BLaER1 (cell line): ENCODE measurements around the gene SH3BGR.

Experiments used
- H3K27ac ChIP-seq: shearing (Covaris generic); formaldehyde crosslinking; 2 replicates; pipeline ENCODE4 v1.8.1; 2022
- H3K27me3 ChIP-seq: shearing (Covaris generic); formaldehyde crosslinking; 2 replicates; pipeline ENCODE4 v1.8.1; 2022
- H3K36me3 ChIP-seq: shearing (Covaris generic); formaldehyde crosslinking; 2 replicates; pipeline ENCODE4 v1.8.1; 2022
- H3K4me1 ChIP-seq: shearing (Covaris generic); formaldehyde crosslinking; 2 replicates; pipeline ENCODE4 v1.8.1; 2022
- H3K4me2 ChIP-seq: shearing (Covaris generic); formaldehyde crosslinking; 2 replicates; pipeline ENCODE4 v1.8.1; 2022
- H3K4me3 ChIP-seq: shearing (Covaris generic); formaldehyde crosslinking; 2 replicates; pipeline ENCODE4 v1.8.1; 2022
- H3K9ac ChIP-seq: shearing (Covaris generic); formaldehyde crosslinking; 2 replicates; pipeline ENCODE4 v1.8.1; 2022
- H3K9me3 ChIP-seq: shearing (Covaris generic); formaldehyde crosslinking; 2 replicates; pipeline ENCODE4 v1.8.1; 2022
- H4K20me1 ChIP-seq: shearing (Covaris generic); formaldehyde crosslinking; 2 replicates; pipeline ENCODE4 v1.8.1; 2022
- Cebpa-rat ChIP-seq: shearing (Covaris generic); IDR thresholded peaks from 2 replicates; pipeline ENCODE4 v1.8.1; 2022

Gene SH3BGR

DNA sequence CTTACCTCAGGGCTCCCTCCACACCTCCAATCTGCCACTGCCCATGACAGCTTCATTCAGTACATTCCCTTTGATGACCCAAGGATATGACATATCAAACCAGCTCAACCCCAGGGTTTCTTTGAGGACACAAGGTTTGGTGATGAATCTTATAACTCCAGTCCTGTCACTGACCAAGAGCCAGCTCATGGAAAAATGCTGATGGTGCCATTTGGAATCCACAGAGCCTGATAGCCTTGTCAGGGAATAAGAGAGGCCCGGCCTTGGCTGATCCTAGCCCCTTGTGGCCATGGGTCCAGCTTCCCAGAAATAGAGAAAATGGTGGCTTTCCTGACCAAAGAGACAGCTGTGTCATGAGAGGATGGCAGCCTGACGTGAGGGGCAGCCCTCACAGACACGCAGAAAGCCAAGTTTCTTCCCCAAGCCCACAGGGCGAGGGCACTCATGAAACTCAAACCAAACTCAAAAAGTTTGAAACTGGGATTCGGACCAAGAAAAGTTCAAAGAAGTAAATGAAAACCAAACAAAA, 75.4 kb downstream of the SH3BGR start:
- Histone ChIP-seq H3K36me3 (no peaks in the 10 kb centered on the region), H3K27ac (no peak overlapping the region), H3K9ac (no peak overlapping the region), H3K27me3 (no peaks in the 10 kb centered on the region), H3K4me3 (no peak overlapping the region), H3K4me2 (peak overlapping the region; percentile 59; the same call in 1 of the 2 replicates), H4K20me1 (no peaks in the 10 kb centered on the region), H3K4me1 (peaks cover 16% of the 10 kb centered on the region), H3K9me3 (no peaks in the 10 kb centered on the region)
- no peak for TF ChIP-seq Cebpa-rat

DNA sequence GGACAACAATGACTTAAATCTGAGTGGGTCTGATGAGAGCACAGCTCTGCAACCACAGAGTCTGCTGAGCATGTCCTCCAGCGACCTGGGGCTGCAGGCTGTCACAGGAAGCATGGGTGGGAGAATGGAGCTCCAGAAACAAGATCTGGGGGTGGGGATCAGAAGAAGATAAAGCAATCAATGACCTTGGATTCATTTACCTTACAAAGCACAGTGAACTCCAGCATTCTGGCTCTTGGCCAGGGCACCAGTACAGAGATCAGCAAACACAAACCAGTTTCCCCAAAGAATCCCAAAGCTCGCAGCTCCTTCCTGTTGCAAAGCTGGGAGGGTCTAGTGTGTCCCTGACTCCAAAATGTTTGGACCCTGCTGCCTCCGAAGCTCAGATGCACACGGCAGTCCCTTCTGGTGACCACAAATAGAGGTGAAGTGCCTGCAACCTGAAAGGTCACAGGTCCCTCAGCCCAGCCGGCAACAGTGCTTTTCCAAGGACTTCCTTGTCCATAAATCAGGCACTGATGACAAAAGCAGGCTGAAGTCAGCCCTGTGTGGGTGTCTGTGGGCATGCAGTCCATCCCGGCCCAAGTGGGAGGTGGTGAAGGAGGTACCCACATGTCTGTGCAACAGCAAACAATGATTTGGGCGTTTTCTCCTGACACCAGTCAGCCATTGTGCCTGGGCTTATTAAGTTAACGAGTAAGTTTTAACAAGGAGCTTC, 76.1 kb downstream of the SH3BGR start:
- Histone ChIP-seq H4K20me1 (no peaks in the 10 kb centered on the region), H3K4me2 (peak overlapping the region; percentile 59), H3K9me3 (no peaks in the 10 kb centered on the region), H3K27ac (no peak overlapping the region), H3K4me3 (no peak overlapping the region), H3K27me3 (no peaks in the 10 kb centered on the region), H3K9ac (no peak overlapping the region), H3K4me1 (peaks cover 16% of the 10 kb centered on the region), H3K36me3 (no peaks in the 10 kb centered on the region)
- TF ChIP-seq Cebpa-rat: no peak

DNA sequence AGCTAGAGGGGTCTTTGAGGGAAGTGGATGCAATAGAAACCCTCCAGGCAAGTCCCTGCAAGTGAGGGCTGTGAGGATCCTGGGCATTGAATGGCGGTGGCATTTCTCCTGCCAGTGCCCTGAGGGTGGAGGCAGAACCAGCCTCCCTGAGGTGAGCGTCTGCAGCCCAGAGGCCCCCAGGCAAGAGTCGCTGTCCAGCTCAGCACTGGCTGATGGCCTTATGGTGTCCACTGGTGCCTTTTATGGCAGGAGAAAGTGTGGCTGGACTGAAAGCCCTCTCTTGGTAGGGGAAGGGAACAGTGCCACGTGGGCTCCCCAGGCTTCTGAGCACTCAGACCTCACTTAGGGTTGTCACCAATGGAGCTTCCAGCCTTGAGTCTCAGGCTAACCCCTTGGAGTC, 77.3 kb downstream of the SH3BGR start:
- Histone ChIP-seq H3K4me2 (no peak overlapping the region), H3K27ac (no peak overlapping the region), H3K36me3 (no peaks in the 10 kb centered on the region), H3K9ac (no peak overlapping the region), H3K27me3 (no peaks in the 10 kb centered on the region), H3K4me3 (no peak overlapping the region), H3K4me1 (peaks cover 16% of the 10 kb centered on the region), H3K9me3 (no peaks in the 10 kb centered on the region), H4K20me1 (no peaks in the 10 kb centered on the region)
- TF ChIP-seq Cebpa-rat: no peak

DNA sequence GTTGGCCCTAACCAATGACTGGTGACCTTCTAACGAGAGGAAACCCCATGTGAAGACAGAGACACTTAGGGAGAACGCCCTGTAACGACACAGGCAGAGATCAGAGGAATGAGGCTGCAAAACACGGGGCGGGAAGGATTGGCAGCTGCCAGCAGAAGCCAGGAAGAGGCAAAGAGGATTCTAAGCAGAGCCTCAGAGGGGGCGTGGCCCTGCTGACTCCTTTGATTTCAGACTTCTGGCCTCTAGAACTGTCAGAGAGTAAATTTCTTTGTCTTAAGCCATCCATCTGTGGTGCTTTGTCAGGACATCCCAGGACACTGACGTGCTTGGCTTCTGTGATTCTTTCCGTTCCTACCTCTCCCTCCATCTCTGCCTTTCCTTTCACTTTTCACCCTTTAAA, 79.3 kb downstream of the SH3BGR start:
- Histone ChIP-seq H3K4me2 (no peak overlapping the region), H3K27ac (no peak overlapping the region), H4K20me1 (no peaks in the 10 kb centered on the region), H3K27me3 (no peaks in the 10 kb centered on the region), H3K9ac (no peak overlapping the region), H3K9me3 (no peaks in the 10 kb centered on the region), H3K36me3 (no peaks in the 10 kb centered on the region), H3K4me3 (no peak overlapping the region), H3K4me1 (peaks cover 16% of the 10 kb centered on the region)
- TF ChIP-seq Cebpa-rat: no peak

DNA sequence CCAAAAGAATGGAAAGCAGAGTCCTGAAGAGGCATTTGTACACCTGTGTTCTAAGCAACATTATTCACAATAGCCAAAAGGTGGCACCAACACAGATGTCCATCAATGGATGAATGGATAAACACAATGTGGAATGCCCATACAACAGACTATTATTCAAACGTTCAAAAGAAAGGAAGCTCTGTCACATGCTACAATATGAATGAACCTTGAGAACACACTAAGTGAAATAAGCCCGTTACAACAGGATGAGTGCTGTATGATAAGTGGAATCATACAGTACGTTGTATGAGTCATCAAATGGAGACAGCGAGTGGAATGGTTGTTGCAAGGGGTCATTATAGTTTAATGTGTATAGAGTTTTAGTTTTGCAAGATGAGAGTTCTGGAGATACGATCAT, 80.1 kb downstream of the SH3BGR start:
- no peak for TF ChIP-seq Cebpa-rat
- H3K4me2 ChIP-seq: no peak overlapping the region
- H3K4me3 ChIP-seq: no peak overlapping the region
- no peak overlapping the region for H3K9ac ChIP-seq
- H3K4me1 ChIP-seq: peaks cover 16% of the 10 kb centered on the region
- no peaks in the 10 kb centered on the region for H3K36me3 ChIP-seq
- no peaks in the 10 kb centered on the region for H3K27me3 ChIP-seq
- no peak overlapping the region for H3K27ac ChIP-seq
- no peaks in the 10 kb centered on the region for H4K20me1 ChIP-seq
- H3K9me3 ChIP-seq: 0 out of 2 replicates have a peak, but pooled peaks cover 2% of the 10 kb centered on the region

DNA sequence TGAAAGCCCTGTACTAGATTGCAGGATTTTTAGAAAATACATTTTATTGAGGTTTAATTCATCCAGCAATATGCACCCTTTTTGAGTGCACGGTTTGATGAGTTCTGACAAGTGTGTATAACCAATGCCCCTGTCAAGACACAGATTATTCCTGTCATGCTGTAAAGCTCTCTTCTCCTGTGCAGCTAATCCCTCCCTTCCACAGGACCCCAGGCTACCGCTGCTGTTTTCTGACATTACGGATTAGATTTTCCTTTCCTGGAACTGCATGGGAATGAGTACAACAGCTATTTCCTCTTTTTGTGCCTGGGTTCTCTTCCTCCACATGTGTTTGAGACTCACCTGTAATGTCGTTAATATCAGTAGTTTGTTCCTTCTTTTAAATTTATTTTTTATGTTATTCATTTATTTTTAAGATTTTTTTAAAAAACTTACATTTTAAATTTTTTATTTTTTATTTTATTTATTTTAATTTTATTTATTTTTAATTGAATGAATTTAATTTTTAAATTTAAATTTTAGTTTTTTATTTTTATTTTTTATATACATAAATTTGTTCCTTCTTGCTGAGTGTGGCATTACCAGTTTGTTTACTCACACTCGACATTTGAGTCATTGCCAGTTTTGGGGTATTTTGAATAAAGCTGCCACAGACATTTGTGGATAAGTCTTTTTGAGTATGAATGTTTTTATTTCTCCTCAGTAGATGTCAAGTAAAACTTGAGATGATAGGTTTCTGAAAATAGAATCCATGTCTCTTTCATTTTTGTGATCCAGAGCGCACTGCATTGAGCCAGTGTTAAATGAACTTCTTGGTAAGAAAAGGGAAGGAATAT, 82.0 kb downstream of the SH3BGR start:
- no peak overlapping the region for H3K9ac ChIP-seq
- no peaks in the 10 kb centered on the region for H3K36me3 ChIP-seq
- no peak overlapping the region for H3K4me2 ChIP-seq
- no peak overlapping the region for H3K27ac ChIP-seq
- no peak overlapping the region for H3K4me3 ChIP-seq
- H4K20me1 ChIP-seq: no peaks in the 10 kb centered on the region
- no peak for TF ChIP-seq Cebpa-rat
- H3K27me3 ChIP-seq: no peaks in the 10 kb centered on the region
- H3K4me1 ChIP-seq: no peaks in the 10 kb centered on the region
- peaks cover 18% of the 10 kb centered on the region for H3K9me3 ChIP-seq

DNA sequence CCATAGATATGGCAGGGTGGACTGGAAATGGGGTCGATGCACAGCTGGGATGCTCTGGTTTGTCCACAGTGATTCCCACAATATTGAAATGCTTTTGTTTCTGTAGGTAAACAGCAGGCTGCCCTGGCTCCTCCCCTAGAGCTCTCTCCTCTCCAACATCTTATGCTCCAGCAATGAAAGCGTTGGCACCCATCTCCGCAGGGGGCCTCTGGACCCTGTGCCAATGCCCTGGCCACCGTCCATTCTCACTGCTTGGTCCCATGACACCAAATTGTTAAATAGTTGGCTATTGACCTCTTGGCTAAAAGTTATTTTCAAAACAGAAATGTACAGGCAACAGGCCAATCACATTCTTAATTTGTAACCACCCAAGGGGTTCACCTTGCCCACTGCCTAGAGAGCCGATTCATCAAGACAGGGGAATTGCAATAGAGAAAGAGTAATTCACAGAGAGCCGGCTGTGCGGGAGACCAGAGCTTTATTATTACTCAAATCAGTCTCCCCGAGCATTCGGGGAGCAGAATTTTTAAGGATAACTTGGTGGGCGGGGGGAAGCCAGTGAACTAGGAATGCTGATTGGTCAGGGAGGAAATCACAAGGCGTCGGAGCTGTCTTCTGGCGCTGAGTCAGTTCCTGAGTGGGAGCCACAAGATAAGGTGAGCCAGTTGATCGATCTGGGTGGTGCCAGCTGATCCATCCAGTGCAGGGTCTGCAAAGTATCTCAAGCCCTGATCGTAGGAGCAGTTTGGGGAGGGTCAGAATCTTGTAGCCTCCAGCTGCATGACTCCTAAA, 84.1 kb downstream of the SH3BGR start:
- Histone ChIP-seq H3K27me3 (no peaks in the 10 kb centered on the region), H3K9ac (no peak overlapping the region), H3K4me1 (peaks cover 15% of the 10 kb centered on the region), H3K27ac (no peak overlapping the region), H4K20me1 (no peaks in the 10 kb centered on the region), H3K9me3 (peaks cover 34% of the 10 kb centered on the region), H3K4me3 (no peak overlapping the region), H3K36me3 (no peaks in the 10 kb centered on the region), H3K4me2 (no peak overlapping the region)
- no peak for TF ChIP-seq Cebpa-rat

DNA sequence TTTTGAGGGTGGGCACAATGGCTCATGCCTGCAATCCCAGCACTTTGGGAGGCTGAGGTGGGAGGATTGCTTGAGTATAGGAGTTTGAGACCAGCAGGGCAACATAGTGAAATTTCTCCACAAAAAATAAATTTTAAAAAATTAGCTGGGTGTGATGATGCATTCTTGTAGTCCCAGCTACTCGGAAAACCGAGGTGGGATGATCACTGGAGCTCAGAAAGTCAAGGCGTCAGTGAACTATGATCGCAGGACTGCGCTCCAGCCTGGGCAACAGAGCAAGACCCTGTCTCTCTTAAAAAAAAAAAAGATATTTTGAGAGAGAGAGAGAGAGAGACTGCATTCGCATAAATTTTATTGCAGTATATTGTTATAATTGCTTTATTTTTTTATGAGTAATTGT, 85.1 kb downstream of the SH3BGR start:
- H3K27me3 ChIP-seq: no peaks in the 10 kb centered on the region
- TF ChIP-seq Cebpa-rat: no peak
- H3K4me2 ChIP-seq: no peak overlapping the region
- peaks cover 44% of the 10 kb centered on the region for H3K9me3 ChIP-seq
- H3K9ac ChIP-seq: no peak overlapping the region
- H3K27ac ChIP-seq: no peak overlapping the region
- H3K4me3 ChIP-seq: no peak overlapping the region
- no peaks in the 10 kb centered on the region for H3K36me3 ChIP-seq
- no peaks in the 10 kb centered on the region for H4K20me1 ChIP-seq
- H3K4me1 ChIP-seq: peaks cover 18% of the 10 kb centered on the region

DNA sequence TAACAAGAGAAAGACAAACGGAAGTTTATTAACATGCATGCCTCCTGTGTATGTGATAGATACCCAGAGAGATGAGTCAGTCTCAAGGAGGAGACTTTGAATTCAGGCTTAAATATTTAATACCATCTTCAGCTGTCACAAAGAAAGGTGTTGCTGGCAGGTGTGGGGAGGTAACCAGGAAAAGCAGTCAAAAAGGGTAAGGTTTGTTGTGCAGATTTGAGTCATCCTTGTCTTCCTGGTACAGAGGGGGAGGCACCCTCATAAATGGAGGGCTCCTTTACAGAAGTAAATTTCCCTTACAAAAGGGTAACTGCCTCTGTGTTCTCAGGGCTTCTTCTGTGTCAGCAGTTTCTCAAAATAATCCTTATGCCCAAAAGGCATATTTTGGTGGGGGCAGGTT, 85.8 kb downstream of the SH3BGR start:
- H3K27ac ChIP-seq: no peak overlapping the region
- H3K36me3 ChIP-seq: no peaks in the 10 kb centered on the region
- H3K4me3 ChIP-seq: no peak overlapping the region
- no peak for TF ChIP-seq Cebpa-rat
- H3K4me1 ChIP-seq: peaks cover 18% of the 10 kb centered on the region
- H3K4me2 ChIP-seq: no peak overlapping the region
- H3K9ac ChIP-seq: no peak overlapping the region
- peaks cover 51% of the 10 kb centered on the region for H3K9me3 ChIP-seq
- no peaks in the 10 kb centered on the region for H4K20me1 ChIP-seq
- H3K27me3 ChIP-seq: no peaks in the 10 kb centered on the region
